ENCODE data around the gene STRA6.

The STRA6 gene, protein sequence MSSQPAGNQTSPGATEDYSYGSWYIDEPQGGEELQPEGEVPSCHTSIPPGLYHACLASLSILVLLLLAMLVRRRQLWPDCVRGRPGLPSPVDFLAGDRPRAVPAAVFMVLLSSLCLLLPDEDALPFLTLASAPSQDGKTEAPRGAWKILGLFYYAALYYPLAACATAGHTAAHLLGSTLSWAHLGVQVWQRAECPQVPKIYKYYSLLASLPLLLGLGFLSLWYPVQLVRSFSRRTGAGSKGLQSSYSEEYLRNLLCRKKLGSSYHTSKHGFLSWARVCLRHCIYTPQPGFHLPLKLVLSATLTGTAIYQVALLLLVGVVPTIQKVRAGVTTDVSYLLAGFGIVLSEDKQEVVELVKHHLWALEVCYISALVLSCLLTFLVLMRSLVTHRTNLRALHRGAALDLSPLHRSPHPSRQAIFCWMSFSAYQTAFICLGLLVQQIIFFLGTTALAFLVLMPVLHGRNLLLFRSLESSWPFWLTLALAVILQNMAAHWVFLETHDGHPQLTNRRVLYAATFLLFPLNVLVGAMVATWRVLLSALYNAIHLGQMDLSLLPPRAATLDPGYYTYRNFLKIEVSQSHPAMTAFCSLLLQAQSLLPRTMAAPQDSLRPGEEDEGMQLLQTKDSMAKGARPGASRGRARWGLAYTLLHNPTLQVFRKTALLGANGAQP

DNA sequence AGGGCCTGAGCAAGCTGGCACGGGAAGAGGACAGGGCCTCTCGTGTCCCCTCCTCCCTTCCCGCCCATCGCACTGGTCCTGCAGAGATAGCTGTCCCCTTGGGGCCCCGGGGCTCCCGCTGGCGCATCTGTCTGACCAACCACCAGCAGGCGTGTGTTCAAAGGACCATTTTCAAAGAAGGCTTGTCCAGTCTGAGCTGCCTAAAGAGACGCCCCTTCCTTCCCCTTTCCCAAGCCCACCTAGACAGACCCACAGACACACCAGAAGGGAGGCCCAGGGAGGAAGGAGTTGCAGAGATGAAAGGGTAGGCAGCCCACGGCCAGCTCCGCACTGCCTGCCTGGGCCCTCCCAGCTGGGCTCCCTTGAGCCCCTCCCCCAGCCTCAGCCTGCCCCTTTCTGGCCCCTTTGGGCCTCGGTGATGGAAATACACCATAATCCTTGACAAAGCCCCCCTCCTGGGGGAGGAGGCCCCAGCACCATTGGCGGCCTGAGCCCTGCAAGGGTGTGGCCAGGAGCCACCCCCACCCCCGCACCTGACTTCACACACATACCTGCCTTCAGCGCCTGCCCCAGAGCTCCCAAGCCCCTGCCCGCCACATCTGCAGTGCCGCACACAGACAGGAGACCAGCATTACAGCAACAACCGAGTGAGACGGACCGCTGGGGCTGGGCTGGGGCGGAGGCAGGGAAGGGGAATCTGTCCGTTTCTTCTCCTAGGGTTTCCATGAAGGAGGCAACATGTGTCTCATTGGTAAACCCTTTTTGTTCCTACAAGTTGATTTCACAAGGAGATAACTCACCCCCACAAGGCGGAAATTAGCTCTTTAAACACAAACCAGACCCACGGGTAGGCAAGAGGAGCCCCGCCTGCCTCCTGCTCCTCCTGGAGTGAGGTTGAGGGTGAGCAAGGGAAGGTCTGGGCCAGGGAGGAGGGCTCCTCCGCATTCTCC, at the start of gene STRA6:
Gene STRA6 (minus strand): TSS at position 336 of the 950 bp plus-strand sequence. CDS start 520 bp downstream, outside the sequence.
- DNase-seq (ENCODE audit: low spot score) = peak; percentile 87

DNA sequence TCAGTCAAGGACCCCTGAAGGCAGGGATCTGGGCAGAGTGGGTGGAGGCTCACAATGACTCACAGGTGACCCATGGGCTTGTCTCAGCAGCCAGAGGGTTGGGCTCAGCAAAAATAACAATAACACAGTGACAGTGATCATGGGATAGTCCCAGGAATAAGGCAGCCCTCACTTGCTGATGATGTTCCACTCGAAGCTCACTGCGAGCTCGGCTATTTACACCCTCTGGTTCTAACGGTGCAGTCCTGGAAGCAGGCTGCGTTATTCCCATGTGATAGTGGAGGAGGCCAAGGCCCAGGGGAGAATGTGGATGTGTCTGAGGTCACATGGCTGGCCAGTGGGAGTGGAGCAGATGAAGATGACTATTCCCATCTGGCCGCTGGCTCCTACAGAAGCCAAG, 49.7 kb upstream of the STRA6 start:
- no peak for DNase-seq (ENCODE audit: low spot score)

DNA sequence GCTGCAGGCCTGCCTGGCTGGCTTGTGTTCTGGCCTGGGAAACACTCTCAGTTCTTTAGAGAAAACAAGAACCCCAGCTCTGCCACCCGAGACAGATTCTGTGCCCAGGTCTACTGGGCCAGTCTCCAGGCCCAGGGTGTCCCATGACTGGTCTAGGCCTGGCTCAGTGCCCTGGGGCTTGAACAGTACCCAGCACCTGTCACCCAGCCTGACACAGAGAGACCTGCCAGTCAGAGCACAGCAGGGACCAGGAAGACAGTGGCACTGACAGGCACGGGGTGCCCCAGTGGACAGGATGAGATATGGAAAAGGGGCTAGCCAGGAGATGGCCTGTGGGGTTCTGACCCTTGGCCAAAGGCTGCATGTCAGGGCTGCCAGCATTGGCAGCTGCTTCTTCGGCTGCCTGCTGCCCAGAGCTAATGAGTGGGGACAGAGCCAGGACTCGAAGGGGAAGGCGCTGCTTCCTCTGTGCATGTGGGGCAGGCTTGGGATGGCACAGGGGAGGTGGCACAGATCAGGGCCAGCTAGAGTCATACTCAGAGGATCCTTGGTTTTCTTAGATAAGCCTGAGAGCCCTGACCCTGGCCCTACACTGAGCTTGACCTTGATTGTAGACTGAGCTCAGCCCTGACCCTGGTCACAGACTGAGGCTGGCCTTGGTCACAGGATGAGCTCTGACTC, 48.7 kb upstream of the STRA6 start:
- DNase-seq (ENCODE audit: low spot score) = no peak

DNA sequence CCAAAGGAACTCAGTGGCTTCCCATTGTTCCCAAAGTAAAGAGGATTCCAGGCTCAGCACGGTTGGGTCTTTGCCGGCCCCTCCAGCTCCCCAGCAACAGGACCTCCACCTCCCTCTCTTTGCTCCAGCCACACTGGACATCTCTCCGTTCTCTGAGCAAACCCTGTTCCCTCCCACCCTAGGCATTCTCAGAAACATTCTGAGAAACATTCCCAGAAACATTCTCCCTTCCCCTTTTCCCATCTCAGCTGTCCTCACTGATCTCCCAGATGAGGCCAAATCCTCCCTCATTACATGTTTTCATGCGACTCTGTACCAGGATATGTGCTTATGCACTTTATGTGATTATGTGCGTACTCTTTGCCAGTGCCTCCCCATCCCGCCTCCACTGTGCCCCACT, 47.7 kb upstream of the STRA6 start:
- no peak for DNase-seq (ENCODE audit: low spot score)

DNA sequence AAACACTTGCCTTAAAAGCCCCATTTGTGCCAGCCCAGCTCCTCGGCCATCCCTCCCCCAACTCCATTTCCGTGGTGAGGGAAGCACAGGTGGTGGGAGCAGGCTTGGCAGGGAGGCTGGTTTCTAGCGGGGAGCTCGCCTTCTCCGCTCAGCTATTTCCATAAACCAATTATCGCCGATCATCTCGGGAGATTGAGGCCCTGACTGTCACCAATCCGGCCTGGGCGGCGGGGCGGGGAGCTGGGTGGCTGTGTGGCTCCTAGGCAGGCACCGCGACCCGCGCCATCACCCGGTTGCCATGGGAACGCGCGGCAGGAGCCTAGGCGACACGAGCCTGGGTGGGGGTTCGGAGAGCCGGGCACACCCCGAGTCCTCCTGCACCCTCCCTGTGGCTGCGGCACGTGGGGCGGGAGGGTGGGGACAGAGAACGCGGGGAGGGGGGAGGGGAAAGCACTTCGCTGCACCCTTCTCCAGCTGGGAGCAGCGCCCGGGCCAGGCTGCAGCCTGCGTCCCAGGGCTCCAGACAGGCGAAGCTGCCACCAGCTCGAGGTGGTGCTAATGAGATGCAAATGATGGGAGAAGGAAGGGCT, 42.9 kb upstream of the STRA6 start:
- peak; percentile 76 for DNase-seq (ENCODE audit: low spot score)

DNA sequence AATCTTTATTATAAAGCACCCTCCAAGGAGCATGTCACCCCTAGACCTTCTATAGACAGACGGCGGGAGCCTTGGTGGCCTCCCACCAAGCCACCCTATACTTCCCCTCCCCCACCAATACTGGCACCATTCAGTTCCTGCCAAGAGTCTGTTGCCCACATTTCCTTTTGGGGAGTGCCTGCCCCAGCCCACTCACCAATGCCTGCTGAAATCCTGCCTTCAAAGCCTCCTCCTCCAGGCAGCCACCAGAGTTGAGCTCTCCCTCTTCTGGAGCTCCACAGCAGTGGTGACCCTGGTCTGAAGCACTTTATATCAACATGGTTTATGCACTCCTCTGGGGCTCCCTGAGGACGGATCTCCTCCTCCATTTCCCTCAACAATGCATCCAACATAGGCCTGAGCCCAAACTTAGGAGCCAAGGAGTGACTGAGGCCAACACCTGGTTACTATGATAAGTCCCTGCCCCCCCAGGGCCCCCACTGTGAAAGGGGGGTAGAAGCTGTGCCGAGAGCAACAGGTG, 42.3 kb upstream of the STRA6 start:
- DNase-seq (ENCODE audit: low spot score) = no peak

DNA sequence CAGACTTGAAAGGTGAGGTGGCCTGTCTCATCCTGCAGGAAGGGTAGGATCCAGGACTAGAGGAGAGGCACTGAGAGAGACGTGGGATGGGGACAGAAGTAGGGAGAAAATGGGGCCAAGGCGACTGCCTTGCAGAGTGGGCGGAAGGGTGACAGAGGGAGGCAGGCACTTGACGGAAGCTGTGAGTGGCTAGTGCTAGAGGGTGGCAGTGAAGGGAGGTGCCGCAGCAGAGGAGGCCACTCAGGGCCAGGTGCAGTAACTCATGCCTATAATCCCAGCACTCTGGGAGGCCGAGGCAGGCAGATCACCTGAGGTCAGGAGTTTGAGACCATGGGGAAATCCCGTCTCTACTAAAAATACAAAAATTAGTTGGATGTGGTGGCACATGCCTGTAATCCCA, 40.8 kb upstream of the STRA6 start:
- DNase-seq (ENCODE audit: low spot score) = no peak

DNA sequence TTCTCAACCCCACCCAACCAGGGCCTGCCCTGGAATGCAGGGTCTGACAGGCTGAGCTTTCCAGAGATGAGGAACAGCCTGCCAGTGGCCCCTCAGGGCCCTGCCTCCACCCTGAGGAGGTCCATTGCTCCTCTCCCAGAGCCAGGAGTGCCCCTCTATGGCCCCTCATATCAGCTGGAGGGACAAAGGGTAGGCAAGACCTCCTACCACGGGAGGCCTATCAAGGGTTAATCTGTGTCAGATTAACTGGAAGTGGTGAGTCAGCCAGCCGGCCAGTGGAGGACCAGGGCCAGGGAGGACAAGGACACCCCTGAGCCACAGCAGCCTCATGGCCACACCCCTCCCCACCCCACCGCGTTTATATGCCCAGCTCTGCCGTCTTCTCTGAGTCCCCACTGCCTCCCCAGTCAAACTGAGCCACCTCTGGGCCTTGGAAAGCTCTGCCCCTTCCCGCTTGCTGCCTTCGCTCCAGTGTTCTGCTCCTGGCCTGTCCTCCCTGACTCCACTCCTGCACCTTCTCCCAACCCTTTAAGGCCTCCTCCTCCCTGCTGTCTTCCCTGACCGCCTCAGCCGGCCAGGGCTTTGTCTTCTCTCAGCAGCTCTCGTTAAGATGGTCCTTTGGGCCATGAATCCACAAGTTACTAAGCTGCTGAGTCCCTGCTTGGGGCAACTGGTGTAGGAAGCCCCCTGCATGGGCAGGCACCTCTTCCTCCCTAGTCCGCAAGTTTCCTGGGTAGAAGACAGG, 40.0 kb upstream of the STRA6 start:
- no peak for DNase-seq (ENCODE audit: low spot score)

DNA sequence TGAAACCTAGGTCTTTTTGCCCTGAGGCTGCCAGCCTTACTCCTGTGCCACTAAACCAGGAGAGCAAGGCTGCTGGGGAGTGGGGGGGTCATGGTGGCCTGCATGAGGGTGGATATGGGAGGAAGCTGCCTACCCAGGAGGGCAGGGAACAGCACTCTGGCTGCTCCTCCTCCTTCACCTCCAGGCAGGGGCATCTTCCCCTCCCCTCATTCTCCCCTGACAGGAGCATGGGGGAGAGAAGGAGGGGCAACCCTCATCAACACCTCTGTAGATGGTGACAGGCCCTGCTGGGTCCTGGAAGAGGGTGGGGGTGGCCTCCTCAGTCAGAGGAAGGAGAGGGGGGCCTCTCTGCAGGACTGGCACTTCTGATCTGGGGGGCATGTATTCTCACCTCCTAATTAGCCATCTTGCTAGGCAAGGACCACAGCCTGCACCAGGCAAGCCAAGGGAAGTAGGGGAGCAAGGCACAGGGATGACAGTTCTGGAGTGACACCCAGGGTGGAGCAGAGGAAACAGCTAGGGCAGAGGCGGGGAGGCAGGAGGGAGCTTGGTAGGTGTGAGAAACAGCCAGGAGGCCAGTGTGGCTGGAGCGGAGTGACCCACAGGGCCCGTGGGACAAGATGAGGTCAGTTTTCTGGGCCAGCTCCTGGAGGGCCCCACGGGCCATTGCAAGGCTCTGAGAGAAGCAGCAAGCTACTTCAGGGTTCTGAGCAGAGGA, 38.5 kb upstream of the STRA6 start:
- no peak for DNase-seq (ENCODE audit: low spot score)

DNA sequence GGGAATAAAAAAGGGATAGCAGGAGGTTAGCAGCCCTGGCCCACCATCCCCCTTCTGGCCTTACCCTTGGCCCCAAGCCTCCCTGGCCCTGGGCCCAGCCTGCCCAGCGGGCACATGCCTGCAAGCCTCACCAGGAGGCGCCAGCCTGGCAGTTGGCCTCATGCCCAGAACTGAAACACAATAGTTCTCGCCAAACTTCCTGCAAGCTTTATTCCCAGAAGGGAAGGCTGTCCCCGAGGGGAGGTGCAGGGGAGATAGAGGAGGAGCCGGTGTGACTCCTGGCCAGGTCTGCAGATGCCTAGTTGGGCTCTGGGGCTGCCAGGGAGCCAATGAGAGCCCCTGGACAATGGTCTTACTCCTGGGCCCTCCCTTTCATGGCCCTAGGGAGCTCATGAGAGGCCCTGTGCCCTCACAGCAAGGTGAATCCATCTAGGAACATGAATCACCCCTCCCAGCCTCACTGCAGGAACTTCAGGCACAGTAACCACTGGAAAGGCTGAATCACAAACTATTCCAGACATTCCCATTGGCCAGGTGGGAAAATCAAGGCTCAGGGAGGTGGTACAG, 37.5 kb upstream of the STRA6 start:
- DNase-seq (ENCODE audit: low spot score) = peak; percentile 69

DNA sequence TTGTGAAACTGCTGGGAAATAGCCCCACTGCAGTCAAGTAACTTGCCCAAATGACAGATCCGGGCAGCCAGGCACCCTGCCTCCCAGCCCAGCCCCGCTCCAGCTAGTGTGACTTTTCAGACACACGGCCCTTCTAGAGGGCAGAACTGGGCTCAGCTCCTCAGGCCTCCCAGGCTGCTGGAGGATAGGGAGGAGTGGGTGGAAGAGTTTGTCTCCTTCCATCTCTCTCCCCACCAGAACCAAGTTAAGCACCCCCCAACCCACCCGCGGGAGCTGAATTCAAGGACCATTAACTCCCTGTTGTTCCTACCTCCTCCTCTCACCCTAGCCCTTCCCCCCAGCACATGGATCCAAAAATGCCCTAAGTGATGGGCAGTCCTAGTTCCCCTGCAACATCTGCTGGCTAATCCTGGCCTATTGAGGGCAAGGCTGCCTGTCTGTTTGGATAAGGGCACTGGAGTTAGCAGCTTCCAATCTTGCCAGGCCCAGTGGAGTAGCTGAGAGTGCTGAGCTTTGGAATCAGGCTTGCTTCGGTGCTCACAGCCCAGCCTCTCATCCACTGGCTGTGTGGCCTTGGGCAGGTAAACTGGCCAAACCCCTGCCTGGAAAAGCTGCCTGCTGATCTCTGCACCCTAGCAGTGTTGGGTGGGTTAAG, 36.6 kb upstream of the STRA6 start:
- no peak for DNase-seq (ENCODE audit: low spot score)

DNA sequence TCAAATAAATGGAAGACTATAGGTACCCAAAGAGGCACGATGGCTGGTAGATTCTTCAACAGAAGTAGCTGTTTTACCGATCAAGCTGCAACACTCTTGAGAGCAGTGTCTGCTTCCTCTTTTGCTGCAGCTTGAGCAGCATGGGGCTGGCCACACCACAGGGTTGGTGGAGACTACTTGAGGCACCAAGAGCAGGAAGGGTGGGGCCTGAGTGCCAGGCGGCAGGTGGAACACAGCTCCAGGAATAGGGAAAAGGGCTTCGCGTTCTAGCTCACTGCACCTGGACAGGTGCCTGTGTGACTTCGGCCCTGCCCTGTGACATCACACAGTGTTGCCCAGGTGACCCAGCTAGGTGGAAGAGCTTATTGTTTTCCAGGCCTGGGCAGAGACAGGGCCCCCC, 33.4 kb upstream of the STRA6 start, which contains the start of gene CCDC33:
Gene CCDC33 (plus strand): TSS at position 365 of the 400 bp plus-strand sequence. CDS start 394 bp downstream, outside the sequence.
- peak; percentile 59 for DNase-seq (ENCODE audit: low spot score)

DNA sequence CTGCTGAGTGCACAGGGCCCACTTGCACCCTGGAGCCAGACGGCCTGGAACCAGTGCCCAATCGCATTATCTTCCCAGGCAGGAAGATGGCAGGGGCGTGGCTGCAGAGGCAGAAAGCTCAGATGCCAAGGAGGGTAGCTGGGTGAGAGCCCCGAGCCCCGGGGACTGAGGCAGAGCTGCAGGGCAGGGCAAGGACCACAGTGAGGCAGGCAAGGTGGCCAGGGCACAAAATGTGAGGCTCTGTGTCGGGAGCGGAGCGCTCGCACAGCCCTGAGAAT, 31.9 kb upstream of the STRA6 start:
- no peak for DNase-seq (ENCODE audit: low spot score)

DNA sequence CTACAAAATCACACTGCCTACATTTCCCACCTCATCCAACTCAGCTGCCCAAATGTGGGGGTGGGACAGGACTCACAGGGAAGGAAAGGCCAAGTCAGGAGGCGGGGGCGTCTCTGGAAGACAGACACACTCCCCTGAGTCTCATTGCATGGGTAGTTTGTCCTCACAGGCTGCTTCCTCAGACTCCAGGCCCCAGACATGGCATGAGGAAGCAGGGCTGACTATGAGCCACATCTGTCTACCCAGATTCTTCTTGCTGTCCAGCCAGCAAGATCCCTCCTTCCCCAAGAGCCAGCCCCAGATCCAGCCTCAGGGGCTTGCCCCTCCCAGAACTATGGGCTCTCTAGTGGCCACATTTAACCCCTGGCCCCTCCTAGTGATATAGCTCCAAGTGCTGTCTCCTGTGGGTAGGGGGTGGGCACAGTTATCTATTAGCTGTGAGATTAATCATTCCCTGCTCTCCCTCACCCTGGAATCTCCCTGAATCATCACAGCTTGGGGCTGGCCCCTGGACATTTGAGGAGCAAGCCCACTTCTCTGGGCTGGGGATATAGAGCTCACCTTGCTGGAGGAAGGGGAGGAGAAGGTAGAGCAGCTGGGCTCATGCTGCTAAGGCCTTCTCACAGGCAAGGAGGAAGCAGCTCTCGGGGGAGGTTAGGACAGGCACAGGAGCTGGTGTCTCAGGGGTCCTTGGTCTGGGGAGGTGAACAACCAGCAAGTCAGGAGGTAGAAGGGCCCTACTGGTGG, 31.4 kb upstream of the STRA6 start:
- DNase-seq (ENCODE audit: low spot score) = no peak

DNA sequence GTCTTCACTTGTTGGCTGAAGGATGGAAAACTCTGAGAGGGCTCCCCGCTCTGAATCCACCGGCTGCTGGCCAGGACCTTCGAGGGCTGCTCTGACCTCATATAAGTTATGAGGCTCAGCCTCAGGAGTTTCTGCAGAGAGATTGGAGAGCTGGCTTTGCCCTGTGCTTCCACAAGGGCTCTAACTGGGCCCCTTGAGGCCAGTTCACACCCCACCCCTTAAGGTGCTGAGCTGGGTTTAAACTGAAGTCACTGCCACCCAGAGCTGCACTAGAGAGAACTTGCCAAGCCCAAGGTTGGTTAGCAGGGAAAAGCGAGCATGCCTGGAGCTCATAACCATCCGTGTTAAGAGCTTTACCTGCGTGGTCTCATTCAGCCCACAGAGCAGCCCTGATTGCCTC, 30.8 kb upstream of the STRA6 start:
- DNase-seq (ENCODE audit: low spot score) = no peak

DNA sequence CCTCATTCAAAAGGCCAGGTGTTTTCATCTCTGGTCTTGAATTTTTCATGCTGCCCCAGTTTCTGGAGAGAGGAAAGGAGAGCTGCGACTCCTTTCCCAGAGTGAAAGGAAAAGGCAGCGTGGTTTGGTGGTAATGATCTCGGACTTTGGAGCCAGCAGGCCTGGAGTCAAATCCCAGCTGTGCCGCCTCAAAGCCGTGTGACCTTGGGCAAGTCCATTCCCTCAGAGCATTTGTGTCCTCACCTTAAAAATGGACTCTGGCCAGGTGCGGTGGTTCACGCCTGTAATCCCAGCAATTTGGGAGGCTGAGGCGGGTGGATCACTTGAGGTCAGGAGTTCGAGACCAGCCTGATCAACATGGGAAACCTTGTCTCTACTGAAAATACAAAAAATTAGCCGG, 28.9 kb upstream of the STRA6 start:
- no peak for DNase-seq (ENCODE audit: low spot score)

DNA sequence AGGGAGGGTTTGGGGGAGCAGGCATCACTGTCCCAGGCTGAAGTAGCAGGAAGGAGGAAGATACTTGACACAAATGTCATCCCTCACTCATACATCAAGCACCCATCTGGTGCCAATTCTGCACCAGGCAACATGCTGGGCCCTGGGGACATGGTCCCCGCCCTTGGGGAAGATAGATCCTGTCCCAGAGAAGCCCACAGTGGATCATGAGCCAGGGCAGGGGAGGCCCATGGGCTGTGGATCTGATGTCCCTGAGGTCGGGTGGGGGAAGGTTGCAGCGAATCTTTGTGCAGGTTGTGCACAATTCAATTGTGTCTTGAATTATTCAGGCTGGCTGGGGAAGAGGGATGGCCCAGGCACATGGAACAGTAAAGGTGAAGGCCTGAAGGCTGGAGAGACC, 27.1 kb upstream of the STRA6 start:
- DNase-seq (ENCODE audit: low spot score) = no peak

DNA sequence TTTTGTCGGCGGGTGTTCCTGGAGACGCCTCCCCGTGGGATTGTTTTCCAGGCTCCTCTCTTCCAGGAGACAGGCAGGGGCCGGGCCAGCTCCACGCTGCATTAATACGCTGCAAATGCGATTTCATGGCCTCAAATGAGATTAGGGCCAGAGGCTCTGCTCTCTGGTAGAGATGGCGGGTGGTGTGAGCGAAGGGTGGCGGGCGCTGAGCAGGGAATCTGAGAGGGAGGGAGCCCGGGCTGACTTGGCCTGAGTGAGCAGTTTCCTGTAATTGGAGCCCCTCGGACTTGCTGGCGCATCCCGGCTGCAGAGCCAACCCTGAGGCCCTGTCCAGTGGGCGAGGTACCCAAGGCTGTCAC, 26.1 kb upstream of the STRA6 start:
- peak; percentile 72 for DNase-seq (ENCODE audit: low spot score)
